Right ventricle myocardium inferior (tissue), 1 donor: ENCODE results near the gene ATP6V0D1. TPM values are rescaled to one million over a fixed set of nuclear protein-coding genes. Genes with fewer than 3 reads are reported as not detected.

ENCODE experiments used
- ATAC-seq: fragments of 200-7000 bp; cut with Tn5 transposase; one replicate; pipeline ENCODE4 v1.9.1; 2020; ENCODE audit warnings: mild to moderate bottlenecking, moderate library complexity
- DNase-seq: peaks from one replicate; pipeline ENCODE4 v3.0.0; 2021; ENCODE audit errors: missing footprints
- intact Hi-C: fragments of 100-400 bp; cut with DNase I; formaldehyde crosslinking; loops from one replicate; pipeline ENCODE4 v1.11.0; 2022
- total RNA-seq: library from RNA; stranded (reverse); fragmentation: NEBNext Ultra II Directional; extraction: Animal tissue kit (Norgen Biotek cat#: 25700); gene quantifications from one replicate; pipeline ENCODE4 v1.2.1, GENCODE V29; 2021
- donor health status: DM: no; HTN: yes; CAD: no; lungs with severe emphysema.

The ATP6V0D1 gene
- total RNA-seq, 1 donor from 2014 or later, result 67.7 TPM

DNA sequence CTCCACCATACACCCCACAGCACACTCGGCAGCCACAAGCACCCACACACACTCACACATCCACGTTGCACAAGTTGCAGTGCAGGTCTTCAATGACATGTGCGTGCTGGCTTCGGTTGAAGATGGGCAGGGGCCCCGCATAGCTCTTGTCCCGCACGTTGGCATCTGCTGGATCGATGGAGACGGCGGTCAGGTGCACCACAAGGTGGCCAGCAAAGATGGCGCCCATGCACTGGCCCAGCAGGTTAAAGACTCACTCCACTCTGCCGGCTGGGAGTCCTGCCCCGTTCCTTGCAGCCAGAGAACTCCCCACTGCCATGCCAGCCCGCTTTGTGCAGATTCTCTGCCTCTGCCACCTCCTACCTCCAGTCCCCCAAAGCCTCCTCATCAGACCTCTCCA, 80.1 kb downstream of the ATP6V0D1 start:
- no peak for ATAC-seq
- intact Hi-C loops, result no loop called here
- DNase-seq, result no peak

- ATAC-seq, result no peak
- intact Hi-C loops, result loop anchor here (5.0 to 10.0 kb wide), 2 partner anchors 138 to 455 kb away; no protein-coding TSS in a partner anchor
- DNase-seq, result no peak
Observed at GRCh38 chr16:67399749-67400704, 80.9 kb downstream of the ATP6V0D1 start.

- ATAC-seq (peak; percentile 53), DNase-seq (no peak)
- intact Hi-C loops, result loop anchor here (5.0 to 10.0 kb wide), 2 partner anchors 137 to 454 kb away; no protein-coding TSS in a partner anchor
Observed at GRCh38 chr16:67399218-67399733, 81.7 kb downstream of the ATP6V0D1 start.

- DNase-seq (peak; percentile 51), ATAC-seq (no peak)
- intact Hi-C loops, result loop anchor here (5.0 to 10.0 kb wide), 2 partner anchors 136 to 454 kb away; no protein-coding TSS in a partner anchor
Observed at GRCh38 chr16:67398546-67399217, 82.3 kb downstream of the ATP6V0D1 start.

- ATAC-seq (no peak), DNase-seq (peak; percentile 60)
- intact Hi-C loops, result loop anchor here (5.0 to 10.0 kb wide), 2 partner anchors 136 to 453 kb away; no protein-coding TSS in a partner anchor
Observed at GRCh38 chr16:67397812-67398545, 83.0 kb downstream of the ATP6V0D1 start.

DNA sequence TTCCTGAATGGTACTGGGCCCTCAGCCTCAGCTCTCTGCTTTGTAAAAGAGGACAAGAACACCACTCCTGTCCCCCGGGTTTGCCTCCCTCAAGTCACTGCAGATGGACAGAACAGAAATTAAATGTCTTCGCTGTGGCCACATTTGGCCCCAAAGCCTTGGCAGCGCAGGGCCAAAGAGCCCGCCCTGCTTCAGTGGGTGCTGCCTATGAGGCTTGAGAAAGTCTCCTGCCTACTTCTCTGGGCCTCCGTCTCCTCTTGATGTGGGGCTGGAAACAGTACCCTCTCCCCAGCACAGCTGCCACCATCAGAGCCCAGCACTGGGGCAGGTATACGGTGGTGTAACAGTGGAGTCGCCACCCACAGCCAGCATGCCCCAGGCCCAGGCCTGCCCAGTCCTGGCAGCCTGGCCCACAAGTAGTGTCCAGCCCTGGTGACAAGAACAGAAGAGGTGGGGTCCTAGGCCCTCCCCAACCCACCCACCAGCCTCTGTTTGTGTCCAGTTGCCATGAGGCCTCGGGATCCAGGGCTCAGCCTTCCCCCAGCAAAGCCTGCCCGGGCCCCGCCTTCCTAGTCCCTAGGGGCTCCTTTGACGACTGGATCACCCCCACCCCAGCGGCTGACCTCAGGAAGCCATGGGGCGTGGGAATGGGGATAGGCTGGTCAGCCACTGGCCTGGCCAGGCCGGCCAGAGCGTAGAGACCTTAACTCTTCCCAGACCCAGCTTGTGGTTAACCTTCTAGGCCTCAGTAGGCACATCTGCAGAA, 83.7 kb downstream of the ATP6V0D1 start:
- ATAC-seq (peak; percentile 17), DNase-seq (peak; percentile 66)
- intact Hi-C loops, result loop anchor here (5.0 to 10.0 kb wide), 2 partner anchors 135 to 452 kb away; no protein-coding TSS in a partner anchor

DNA sequence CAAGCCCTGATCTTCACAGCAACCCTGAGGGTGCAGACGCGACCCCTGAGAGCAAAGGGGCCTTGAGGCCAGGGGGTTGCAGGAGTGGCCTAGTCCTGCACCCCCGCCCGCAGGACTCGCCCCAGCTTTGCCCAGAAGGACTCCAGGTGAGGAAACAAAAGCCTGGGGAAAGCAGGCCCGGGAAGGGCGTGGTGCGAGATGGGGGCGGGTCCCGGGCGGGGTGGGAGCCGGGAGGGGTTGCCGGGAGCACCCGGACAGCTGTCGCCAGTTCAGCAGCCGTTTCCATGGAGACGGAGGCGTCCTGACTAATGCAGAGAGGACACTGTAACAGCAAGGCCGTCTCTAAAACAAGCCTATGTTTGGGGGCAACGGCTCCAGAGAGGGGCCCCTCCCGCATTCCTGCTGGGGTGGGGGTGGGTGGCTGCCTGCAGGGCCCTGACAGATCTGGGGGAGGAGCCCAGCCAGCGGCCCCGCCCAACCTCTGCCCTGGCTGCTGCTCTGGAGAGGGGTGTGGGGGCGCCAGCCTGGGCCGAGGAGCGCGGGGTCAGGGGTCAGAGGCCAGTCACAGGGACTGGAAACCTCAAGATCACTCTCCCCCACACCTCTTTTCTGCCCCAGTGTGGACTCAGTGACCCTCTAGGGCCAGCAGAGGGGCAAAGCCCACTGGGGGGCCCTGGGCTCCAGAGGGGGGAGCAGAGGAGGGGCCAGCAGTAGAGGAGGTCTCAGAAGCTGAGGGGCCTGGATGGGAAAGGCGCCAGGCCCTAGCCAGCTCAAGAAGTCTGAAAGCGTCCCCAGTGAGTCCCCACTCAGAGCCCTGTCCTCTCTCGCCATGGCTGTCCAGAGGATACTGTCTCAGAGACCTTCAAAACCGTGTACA, 84.6 kb downstream of the ATP6V0D1 start:
- ATAC-seq (peak; percentile 38), DNase-seq (peak; percentile 85)
- intact Hi-C loops, result loop anchor here (5.0 to 10.0 kb wide), 2 partner anchors 134 to 452 kb away; no protein-coding TSS in a partner anchor

GRCh38 chr16:67395458-67396158, 85.3 kb downstream of the ATP6V0D1 start:
- no peak for ATAC-seq

DNA sequence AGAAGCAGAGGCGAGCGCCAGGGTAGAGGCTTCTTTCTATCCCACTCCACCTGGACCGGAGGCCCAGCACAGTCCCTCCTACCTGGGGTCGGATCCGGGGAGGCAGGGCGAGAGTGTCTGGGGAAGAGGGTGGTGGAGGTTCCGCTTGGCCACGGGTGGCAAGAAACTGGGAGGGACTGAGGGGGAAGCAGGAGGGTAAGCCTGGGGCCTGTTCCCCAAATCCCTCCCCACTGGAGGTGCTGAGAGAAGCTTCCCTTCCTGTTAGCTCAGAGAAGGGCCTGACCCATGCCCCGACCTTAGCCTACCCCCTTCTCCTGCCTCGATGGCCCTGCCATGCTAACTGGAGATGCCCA, 85.9 kb downstream of the ATP6V0D1 start:
- intact Hi-C loops, result loop anchor here (5.0 to 10.0 kb wide), 2 partner anchors 133 to 450 kb away; no protein-coding TSS in a partner anchor
- ATAC-seq, result no peak
- DNase-seq, result no peak

More at GRCh38 chr16:67395458-67396158, 85.3 kb downstream of the ATP6V0D1 start:
- intact Hi-C loops, result loop anchor here (5.0 to 10.0 kb wide), 2 partner anchors 133 to 451 kb away; no protein-coding TSS in a partner anchor
- no peak for DNase-seq

- peak; percentile 2 for ATAC-seq
- no peak for DNase-seq
- intact Hi-C loops, result loop anchor here (5.0 to 10.0 kb wide), 2 partner anchors 132 to 450 kb away; no protein-coding TSS in a partner anchor
Observed at GRCh38 chr16:67394155-67395104, 86.5 kb downstream of the ATP6V0D1 start.

DNA sequence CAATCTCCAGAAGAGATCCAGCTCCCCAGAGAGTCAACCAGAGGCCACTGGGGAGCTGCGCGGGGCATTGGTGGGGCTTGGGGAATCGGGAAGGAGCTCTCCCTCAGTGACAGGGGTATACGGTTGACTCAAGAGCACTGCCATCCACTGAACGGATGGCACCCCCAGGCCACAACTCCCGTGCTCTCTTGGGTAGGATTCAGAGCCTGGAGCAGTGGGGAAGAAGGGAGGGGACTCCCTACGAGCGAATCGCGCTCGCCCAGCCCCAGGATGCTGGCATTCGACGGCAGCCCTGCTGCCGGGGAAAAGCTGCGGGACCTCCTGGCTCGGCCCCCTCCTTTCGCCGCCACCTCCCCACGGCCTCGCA, 87.2 kb downstream of the ATP6V0D1 start:
- intact Hi-C loops, result loop anchor here (10.0 kb wide), 1 partner anchor 449 kb away; no protein-coding TSS in a partner anchor
- ATAC-seq, result peak; percentile 6
- DNase-seq, result no peak

DNA sequence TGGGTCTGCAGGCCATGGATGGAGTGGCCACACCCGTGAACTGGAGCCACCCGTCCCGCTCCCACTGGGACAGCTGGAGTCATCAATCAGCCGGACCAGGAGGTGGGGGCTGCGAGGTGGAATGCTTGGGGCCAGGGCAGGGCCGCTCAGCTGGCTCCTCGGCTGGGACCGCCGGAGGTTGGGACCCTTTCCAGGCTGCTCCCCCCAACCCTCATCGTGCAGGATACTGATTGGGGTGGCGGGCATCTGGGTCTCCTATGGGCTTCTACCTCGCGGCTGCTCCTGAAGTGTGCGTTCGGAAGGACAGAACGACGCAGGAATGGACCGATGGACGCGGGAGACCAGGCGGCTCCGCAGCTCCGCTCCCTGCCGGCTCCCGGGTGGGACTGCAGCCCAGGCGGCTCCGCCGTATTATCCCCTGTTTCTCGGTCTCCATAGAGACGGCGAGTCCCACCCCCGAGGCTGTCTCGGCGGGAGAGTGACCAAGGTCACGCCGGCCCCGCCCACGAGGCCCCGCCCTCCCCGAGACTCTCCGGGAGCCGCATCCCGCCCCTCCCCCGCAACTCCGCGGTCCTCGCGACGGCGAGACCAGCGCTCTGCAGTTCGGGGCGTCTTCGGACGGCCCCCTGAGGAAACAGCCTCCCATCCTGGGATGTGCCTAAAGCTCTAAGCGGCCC, 87.7 kb downstream of the ATP6V0D1 start, which contains the start of gene TPPP3:
TPPP3 (minus strand) TSS at position 388 of the 677 bp plus-strand sequence. CDS start 2,387 bp downstream, outside the sequence.
- DNase-seq (peak; percentile 96), ATAC-seq (peak; percentile 87)
- intact Hi-C loops, result loop anchor here (10.0 kb wide), 1 partner anchor 448 kb away; no protein-coding TSS in a partner anchor

DNA sequence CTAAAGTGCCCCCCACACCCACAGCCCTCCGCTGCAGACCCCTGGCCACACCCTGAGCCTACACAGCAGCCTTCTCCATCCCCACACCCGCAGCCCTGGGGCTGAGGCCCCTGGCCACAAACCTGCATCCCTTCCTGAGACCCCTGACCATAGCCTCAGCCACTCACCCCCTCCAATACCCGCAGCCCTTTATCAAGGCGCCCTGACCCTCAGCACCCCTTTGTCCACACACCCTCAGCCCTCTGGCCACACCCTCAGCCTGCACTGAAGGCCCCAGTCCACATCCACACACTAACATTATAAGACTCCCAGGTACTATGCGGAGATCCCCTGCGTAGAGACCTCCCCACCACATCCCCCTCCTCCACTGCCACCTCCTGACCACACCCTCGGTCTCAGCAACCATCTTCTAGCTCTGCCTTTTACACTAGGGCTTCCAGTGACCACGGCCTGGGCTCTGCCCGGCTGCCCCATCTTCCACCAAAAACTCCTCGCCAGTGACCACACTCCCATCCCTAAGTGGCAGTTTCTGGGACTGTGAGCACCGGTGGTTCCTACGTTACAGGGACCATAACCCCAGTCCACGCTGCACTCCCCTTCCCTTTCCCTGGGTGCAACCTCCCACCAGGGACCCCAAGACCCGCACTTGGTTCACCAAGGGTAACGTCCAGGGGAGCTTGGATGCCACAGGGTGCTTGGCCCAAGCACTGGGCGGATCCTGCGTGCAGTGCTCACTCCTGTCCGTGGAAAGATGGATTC, 88.5 kb downstream of the ATP6V0D1 start:
- no peak for DNase-seq
- intact Hi-C loops, result loop anchor here (10.0 kb wide), 1 partner anchor 448 kb away; no protein-coding TSS in a partner anchor
- no peak for ATAC-seq
